Stimulated activated effector memory CD8-positive, alpha-beta T cell treated with anti-CD3 and anti-CD28 coated beads, Interleukin-12 subunit alpha, Interleukin-12 subunit beta, amount 100 ng/mL, for 72 hours (primary cell): ENCODE results near the gene MVB12B.
"Not testable (repeated sequence)": the region's sequence is repeated elsewhere in the genome, so short reads cannot be mapped to it uniquely, and the experiment has no call there.

Experiments
- ATAC-seq: fragments of 150-1000 bp; cut with Tn5 transposase; 2 replicates; pipeline ENCODE4 v1.10.0; 2021
- DNase-seq, 2 donors: peaks; one replicate each; pipeline ENCODE4 v3.0.0; 2021 to 2022; ENCODE audit warnings: low spot score in 2 of 2
- H3K27ac Mint-ChIP-seq: one replicate; pipeline ENCODE4 v1.8.0; 2022; ENCODE audit warnings: mild to moderate bottlenecking, mixed read lengths
- H3K36me3 Mint-ChIP-seq: one replicate; pipeline ENCODE4 v1.8.0; 2022; ENCODE audit warnings: mild to moderate bottlenecking, mixed read lengths
- H3K4me1 Mint-ChIP-seq: one replicate; pipeline ENCODE4 v1.8.0; 2022; ENCODE audit warnings: mixed read lengths
- H3K4me3 Mint-ChIP-seq: one replicate; pipeline ENCODE4 v1.8.0; 2022; ENCODE audit warnings: mild to moderate bottlenecking, mixed read lengths
- H3K9me3 Mint-ChIP-seq: one replicate; pipeline ENCODE4 v1.8.0; 2022; ENCODE audit warnings: mixed read lengths

MVB12B gene

DNA sequence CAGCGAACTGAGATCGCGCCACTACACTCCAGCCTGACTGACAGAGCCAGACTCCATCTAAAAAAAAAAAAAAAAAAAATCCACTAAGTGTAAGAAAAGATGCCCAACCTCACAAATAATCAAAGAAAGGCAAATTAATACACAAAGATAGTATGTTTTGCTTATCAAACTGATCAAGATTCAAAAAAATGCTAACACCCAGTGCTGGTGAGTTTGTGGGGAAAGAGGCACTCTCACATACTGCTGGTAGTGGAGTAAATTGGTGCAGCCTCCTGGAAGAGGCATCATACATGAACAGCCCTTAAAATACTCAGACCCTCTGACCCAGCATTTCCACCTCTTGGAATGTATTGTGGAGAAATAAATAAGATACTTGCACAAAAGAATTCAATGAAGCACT is 216.9 kb downstream of the MVB12B start:
- H3K36me3 Mint-ChIP-seq, result no peaks in the 10 kb centered on the region
- H3K4me3 Mint-ChIP-seq, result no peak overlapping the region
- no peak for DNase-seq
- no peaks in the 10 kb centered on the region for H3K9me3 Mint-ChIP-seq
- no peak overlapping the region for H3K27ac Mint-ChIP-seq
- peaks cover 10% of the 10 kb centered on the region for H3K4me1 Mint-ChIP-seq
- no peak for ATAC-seq

DNA sequence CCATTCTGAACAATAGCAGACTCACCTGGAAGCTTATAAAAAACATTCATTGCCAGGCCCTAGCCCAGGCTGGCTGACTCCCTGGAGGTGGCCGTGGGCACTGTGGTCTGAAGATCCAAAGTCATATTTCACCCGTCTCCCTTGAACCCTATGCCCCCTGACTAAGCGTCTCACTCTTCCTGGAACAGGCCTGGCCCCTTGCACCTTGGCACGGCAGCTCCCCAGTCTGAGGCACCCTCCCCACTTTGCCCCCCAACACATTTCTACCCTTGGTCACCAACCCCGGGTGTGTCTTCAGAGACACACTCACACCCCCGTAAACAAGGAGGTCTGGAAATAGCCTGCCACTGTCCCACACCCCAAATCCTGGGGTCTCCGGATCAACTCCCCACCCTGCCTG is 218.5 kb downstream of the MVB12B start:
- Mint-ChIP-seq H3K36me3 (no peaks in the 10 kb centered on the region), H3K4me1 (peaks cover 10% of the 10 kb centered on the region), H3K27ac (peak overlapping the region; percentile 69), H3K4me3 (no peak overlapping the region), H3K9me3 (no peaks in the 10 kb centered on the region)
- ATAC-seq (peak; percentile 46), DNase-seq (no peak)

DNA sequence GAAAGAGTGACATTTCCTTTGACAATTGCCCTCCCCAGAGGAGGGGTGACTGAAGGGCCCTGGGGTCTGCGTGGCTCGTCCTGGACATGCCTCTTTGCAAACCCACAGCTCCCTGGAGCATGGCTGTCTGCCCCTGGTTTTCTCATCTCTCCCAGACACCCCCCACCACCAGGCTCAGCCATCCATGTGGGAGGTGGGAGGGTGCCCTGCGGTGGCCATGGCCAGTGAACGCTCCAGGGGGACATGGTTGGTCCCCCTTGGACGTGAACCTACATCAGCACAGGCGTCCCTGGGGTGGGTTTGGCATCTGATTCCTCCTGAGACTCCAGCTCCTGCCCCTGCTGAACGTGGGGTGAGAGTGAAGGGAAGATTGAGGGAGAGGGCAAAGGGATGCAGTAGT is 219.4 kb downstream of the MVB12B start:
- H3K9me3 Mint-ChIP-seq, result no peaks in the 10 kb centered on the region
- no peak for ATAC-seq
- H3K36me3 Mint-ChIP-seq, result no peaks in the 10 kb centered on the region
- no peak overlapping the region for H3K4me3 Mint-ChIP-seq
- H3K27ac Mint-ChIP-seq, result peak overlapping the region; percentile 69
- peaks cover 10% of the 10 kb centered on the region for H3K4me1 Mint-ChIP-seq
- no peak for DNase-seq

GRCh38 chr9:126548312-126548711 is 221.7 kb downstream of the MVB12B start:
- ATAC-seq (no peak), DNase-seq (no peak)
- Mint-ChIP-seq H3K4me3 (no peak overlapping the region), H3K4me1 (peaks cover 10% of the 10 kb centered on the region), H3K9me3 (no peaks in the 10 kb centered on the region), H3K36me3 (no peaks in the 10 kb centered on the region), H3K27ac (peak overlapping the region; percentile 17)

- peaks cover 10% of the 10 kb centered on the region for H3K4me1 Mint-ChIP-seq
- ATAC-seq (no peak), DNase-seq (no peak)
- no peak overlapping the region for H3K27ac Mint-ChIP-seq
- H3K36me3 Mint-ChIP-seq, result no peaks in the 10 kb centered on the region
- H3K9me3 Mint-ChIP-seq, result no peaks in the 10 kb centered on the region
- no peak overlapping the region for H3K4me3 Mint-ChIP-seq
Observed at GRCh38 chr9:126549246-126550006, 222.8 kb downstream of the MVB12B start.

- no peak overlapping the region for H3K27ac Mint-ChIP-seq
- H3K9me3 Mint-ChIP-seq, result no peaks in the 10 kb centered on the region
- DNase-seq (no peak), ATAC-seq (no peak)
- H3K4me1 Mint-ChIP-seq, result peaks cover under 1% of the 10 kb centered on the region
- H3K36me3 Mint-ChIP-seq, result no peaks in the 10 kb centered on the region
- no peak overlapping the region for H3K4me3 Mint-ChIP-seq
Observed at GRCh38 chr9:126550891-126551351, 224.3 kb downstream of the MVB12B start.

DNA sequence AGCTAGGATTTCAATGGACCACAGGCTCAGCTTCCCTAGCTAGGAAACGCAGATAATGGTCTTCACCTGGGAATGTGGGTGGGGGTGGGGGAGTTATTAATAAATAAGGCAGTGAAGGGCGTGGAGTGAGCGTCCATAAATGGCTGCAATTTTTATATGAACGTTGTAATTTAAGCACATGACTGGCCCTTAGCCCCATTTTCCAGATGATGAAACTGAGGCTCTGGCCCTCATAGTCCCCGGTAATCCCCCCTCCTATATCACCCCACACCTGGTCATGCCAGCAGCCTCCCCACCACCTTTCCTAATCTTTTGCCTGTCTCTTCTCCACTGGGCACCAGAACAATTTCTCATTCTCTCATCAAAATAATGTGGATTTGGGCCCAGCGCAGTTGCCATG is 225.2 kb downstream of the MVB12B start:
- ATAC-seq (no peak), DNase-seq (no peak)
- Mint-ChIP-seq H3K9me3 (no peaks in the 10 kb centered on the region), H3K4me1 (no peaks in the 10 kb centered on the region), H3K27ac (no peak overlapping the region), H3K36me3 (no peaks in the 10 kb centered on the region), H3K4me3 (no peak overlapping the region)

GRCh38 chr9:126554292-126554691 is 227.7 kb downstream of the MVB12B start:
- ATAC-seq (no peak), DNase-seq (no peak)
- peaks cover 6% of the 10 kb centered on the region for H3K4me1 Mint-ChIP-seq
- H3K9me3 Mint-ChIP-seq, result no peaks in the 10 kb centered on the region
- H3K4me3 Mint-ChIP-seq, result no peak overlapping the region
- no peaks in the 10 kb centered on the region for H3K36me3 Mint-ChIP-seq
- no peak overlapping the region for H3K27ac Mint-ChIP-seq

- H3K36me3 Mint-ChIP-seq, ATAC-seq, H3K9me3 Mint-ChIP-seq, H3K4me3 Mint-ChIP-seq, H3K27ac Mint-ChIP-seq, H3K4me1 Mint-ChIP-seq, DNase-seq: not testable (repeated sequence)
Observed at GRCh38 chr9:126555421-126555820, 228.8 kb downstream of the MVB12B start.
